OCI-M2 (cell line): ENCODE data around the gene BTD.

Experiments
- DNase-seq: peaks from one replicate; lab custom pipeline; 2025; ENCODE audit not compliant: unreplicated experiment; lab: John Stamatoyannopoulos, UW

BTD gene

GRCh38 chr3:15635121-15635661 is 33.6 kb downstream of the BTD start:
- DNase-seq: no peak

- DNase-seq: no peak
Measured at GRCh38 chr3:15636028-15636709, 34.6 kb downstream of the BTD start.

GRCh38 chr3:15637131-15637951 is 35.8 kb downstream of the BTD start:
- no peak for DNase-seq

- no peak for DNase-seq
Measured at GRCh38 chr3:15638193-15638890, 36.8 kb downstream of the BTD start.

GRCh38 chr3:15638891-15639262 is 37.3 kb downstream of the BTD start:
- no peak for DNase-seq

GRCh38 chr3:15645246-15645645 is 43.7 kb downstream of the BTD start:
- no peak for DNase-seq

- DNase-seq: no peak
Measured at GRCh38 chr3:15645740-15646501, 44.4 kb downstream of the BTD start.

- DNase-seq: no peak
Measured at GRCh38 chr3:15646851-15647511, 45.4 kb downstream of the BTD start.

GRCh38 chr3:15647611-15648167 is 46.1 kb downstream of the BTD start:
- no peak for DNase-seq

- DNase-seq: no peak
Measured at GRCh38 chr3:15649341-15649740, 47.8 kb downstream of the BTD start.

GRCh38 chr3:15649858-15650257 is 48.3 kb downstream of the BTD start:
- DNase-seq: no peak

- DNase-seq: no peak
Measured at GRCh38 chr3:15651396-15651795, 49.9 kb downstream of the BTD start.

GRCh38 chr3:15653321-15653720 is 51.8 kb downstream of the BTD start:
- no peak for DNase-seq

- DNase-seq: no peak
Measured at GRCh38 chr3:15654127-15654526, 52.6 kb downstream of the BTD start.

GRCh38 chr3:15654891-15655290 is 53.3 kb downstream of the BTD start:
- no peak for DNase-seq

- no peak for DNase-seq
Measured at GRCh38 chr3:15656342-15656741, 54.8 kb downstream of the BTD start.

- DNase-seq: no peak
Measured at GRCh38 chr3:15657016-15657415, 55.5 kb downstream of the BTD start.

GRCh38 chr3:15659254-15659975 is 57.9 kb downstream of the BTD start:
- DNase-seq: no peak
